Chondrocyte (in vitro differentiated cells): Measurements from ENCODE around the gene RAD18. TPM values are rescaled to one million over a fixed set of nuclear protein-coding genes. Genes with fewer than 3 reads are reported as not detected.

ENCODE experiments used
- DNase-seq: peaks from one replicate; pipeline ENCODE4 v3.0.0; 2021; ENCODE audit warnings: mixed read lengths, low spot score
- H3K27ac Mint-ChIP-seq: one replicate; pipeline ENCODE4 v1.8.0; 2021; ENCODE audit warnings: mild to moderate bottlenecking, moderate library complexity, mixed read lengths; ENCODE audit not compliant: unreplicated experiment
- H3K27me3 Mint-ChIP-seq: 2 replicates; pipeline ENCODE4 v1.8.0; 2021; ENCODE audit warnings: low read depth, mixed read lengths
- H3K36me3 Mint-ChIP-seq: 2 replicates; pipeline ENCODE4 v1.8.0; 2021; ENCODE audit warnings: low read depth, mixed read lengths
- H3K4me1 Mint-ChIP-seq: 2 replicates; pipeline ENCODE4 v1.8.0; 2021; ENCODE audit warnings: low read depth, mild to moderate bottlenecking, mixed read lengths
- H3K4me3 Mint-ChIP-seq: one replicate; pipeline ENCODE4 v1.8.0; 2021; ENCODE audit warnings: mild to moderate bottlenecking, moderate library complexity, mixed read lengths; ENCODE audit not compliant: unreplicated experiment
- H3K9me3 Mint-ChIP-seq: 2 replicates; pipeline ENCODE4 v1.8.0; 2021; ENCODE audit warnings: low read depth, mixed read lengths
- CTCF ChIP-seq: fragments of 200-600 bp; sonication (generic); IDR thresholded peaks from 2 replicates; pipeline ENCODE4 v1.5.0; 2021; ENCODE audit warnings: antibody characterized with exemption, mild to moderate bottlenecking, moderate library complexity
- total RNA-seq: library from RNA; stranded (reverse); gene quantifications from 3 replicates; pipeline ENCODE4 v1.2.1, GENCODE V29; 2021

RAD18 gene
- total RNA-seq, 1 donor from 2014 or later: 9.7 TPM

DNA sequence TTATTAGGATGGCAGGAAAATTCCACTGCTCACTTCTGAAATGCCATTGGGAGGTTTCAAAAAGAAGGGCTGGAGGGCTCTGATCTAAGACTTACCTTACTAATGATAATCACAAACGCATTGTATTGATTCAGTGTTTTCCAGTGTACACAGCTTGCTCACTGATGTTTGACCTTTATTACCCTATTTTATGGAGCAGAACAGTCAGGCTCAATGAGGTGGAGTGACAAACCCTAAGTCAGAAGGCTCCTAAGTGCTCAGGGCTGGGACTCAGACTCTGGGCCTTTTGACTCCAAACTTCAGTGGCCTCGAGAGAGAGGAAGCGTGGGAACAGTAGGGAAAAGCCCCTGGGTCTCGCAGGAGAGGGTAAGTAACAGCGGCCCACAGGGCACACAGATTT is 20.3 kb upstream of the RAD18 start:
- peaks cover 5% of the 10 kb centered on the region for H3K36me3 Mint-ChIP-seq
- H3K4me1 Mint-ChIP-seq: peaks cover 9% of the 10 kb centered on the region
- peaks cover 10% of the 10 kb centered on the region for H3K27me3 Mint-ChIP-seq
- no peak for DNase-seq
- H3K4me3 Mint-ChIP-seq: no peak overlapping the region
- peaks cover 3% of the 10 kb centered on the region for H3K9me3 Mint-ChIP-seq
- no peak overlapping the region for H3K27ac Mint-ChIP-seq
- no peak for TF ChIP-seq CTCF

DNA sequence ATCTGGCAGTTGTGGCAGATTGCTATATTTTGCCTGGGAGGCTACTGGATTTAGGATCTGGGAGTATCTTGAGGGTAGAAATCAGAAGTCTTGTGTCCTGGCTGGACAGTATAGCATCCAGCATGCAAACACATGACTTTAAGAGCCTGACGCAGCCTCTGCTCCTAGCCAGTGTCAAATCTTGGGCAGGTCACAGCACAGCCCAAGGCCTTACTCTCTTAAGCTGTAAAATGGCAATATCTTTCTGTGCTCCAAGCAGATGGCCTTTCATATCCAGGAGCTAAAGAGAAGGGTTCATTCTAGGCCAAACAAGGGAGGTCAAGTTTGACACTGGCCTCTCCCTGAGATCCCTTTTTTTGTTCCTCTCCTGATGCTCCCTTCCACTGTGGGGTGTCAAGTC is 19.8 kb upstream of the RAD18 start:
- Mint-ChIP-seq H3K36me3 (peaks cover 5% of the 10 kb centered on the region), H3K4me3 (no peak overlapping the region), H3K4me1 (peaks cover 8% of the 10 kb centered on the region), H3K27ac (no peak overlapping the region), H3K9me3 (peaks cover 3% of the 10 kb centered on the region), H3K27me3 (peaks cover 10% of the 10 kb centered on the region)
- no peak for TF ChIP-seq CTCF
- DNase-seq: no peak

DNA sequence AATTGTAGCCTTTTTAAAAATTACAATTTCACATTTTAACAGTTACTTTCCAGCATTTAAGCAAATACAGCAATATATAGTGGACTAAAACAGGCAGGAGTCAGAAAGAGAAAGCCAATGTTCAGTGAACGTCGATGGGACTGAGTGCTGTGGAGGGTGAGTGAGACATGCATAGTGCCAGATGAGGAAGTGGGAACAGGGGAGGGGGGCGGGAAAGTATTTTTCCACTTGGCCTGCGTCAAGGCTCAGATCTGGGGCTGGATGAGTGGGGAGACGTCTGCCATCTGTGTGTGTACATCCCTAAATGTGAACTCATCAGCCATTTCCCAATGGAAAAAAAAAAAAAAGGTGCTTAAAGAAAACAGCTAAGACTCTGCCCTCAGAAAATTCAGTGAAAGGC is 19.2 kb upstream of the RAD18 start:
- no peak for DNase-seq
- peaks cover 5% of the 10 kb centered on the region for H3K36me3 Mint-ChIP-seq
- H3K4me3 Mint-ChIP-seq: no peak overlapping the region
- H3K9me3 Mint-ChIP-seq: peaks cover 3% of the 10 kb centered on the region
- TF ChIP-seq CTCF: no peak
- peaks cover 10% of the 10 kb centered on the region for H3K27me3 Mint-ChIP-seq
- peaks cover 4% of the 10 kb centered on the region for H3K4me1 Mint-ChIP-seq
- no peak overlapping the region for H3K27ac Mint-ChIP-seq

DNA sequence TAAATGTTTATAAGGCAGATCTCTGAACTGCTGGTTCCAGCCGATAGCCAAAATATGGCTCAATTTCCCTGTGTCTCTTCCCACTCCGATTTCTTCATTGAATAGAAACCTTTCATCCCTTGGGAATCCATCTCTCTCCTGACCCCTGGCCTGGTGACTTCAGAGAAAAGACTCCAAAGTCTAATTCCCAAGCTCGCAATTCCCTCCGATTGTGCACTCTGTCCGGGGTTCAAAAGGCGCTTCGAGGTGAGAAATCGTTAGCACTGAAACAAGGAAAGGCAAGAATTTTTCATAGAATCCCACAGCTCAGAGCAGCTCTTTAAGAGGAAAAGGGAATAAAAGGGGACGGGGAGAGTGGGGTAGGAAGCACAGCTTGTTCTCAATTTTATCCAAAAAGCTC is 18.4 kb upstream of the RAD18 start:
- H3K36me3 Mint-ChIP-seq: peaks cover 5% of the 10 kb centered on the region
- no peak for TF ChIP-seq CTCF
- no peak overlapping the region for H3K4me3 Mint-ChIP-seq
- no peak overlapping the region for H3K27ac Mint-ChIP-seq
- H3K4me1 Mint-ChIP-seq: peaks cover 4% of the 10 kb centered on the region
- no peak for DNase-seq
- peaks cover 10% of the 10 kb centered on the region for H3K27me3 Mint-ChIP-seq
- peaks cover 3% of the 10 kb centered on the region for H3K9me3 Mint-ChIP-seq

DNA sequence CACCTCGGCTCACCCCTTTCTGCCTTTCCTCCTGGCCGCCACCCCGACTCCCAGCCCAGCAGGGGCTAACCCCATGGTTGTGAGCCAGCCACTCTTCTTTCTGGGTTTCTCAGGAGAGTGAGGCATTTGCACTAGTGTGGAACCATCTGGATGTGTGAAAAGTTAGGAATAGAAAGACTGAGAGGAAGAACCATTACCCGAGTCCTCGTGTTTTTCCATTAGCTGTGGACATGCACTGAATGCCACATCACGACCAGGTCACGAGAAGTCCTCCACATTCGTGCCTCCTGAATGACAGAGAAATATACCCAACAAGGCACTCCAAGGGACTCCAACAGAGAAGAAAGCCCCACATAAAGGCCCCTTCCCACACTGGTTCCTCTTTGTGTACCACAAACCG is 18.0 kb upstream of the RAD18 start:
- Mint-ChIP-seq H3K27me3 (peaks cover 10% of the 10 kb centered on the region), H3K9me3 (peaks cover 3% of the 10 kb centered on the region), H3K4me1 (peaks cover 4% of the 10 kb centered on the region), H3K36me3 (peaks cover 5% of the 10 kb centered on the region), H3K4me3 (no peak overlapping the region), H3K27ac (no peak overlapping the region)
- DNase-seq: no peak
- no peak for TF ChIP-seq CTCF
